Ishikawa (cell line): ENCODE results near the gene APBB2.

Experiments
- EP300 ChIP-seq: IDR thresholded peaks from 2 replicates; pipeline ENCODE4 v1.6.1; 2012; ENCODE audit warnings: borderline replicate concordance
- FOXM1 ChIP-seq: IDR thresholded peaks from 2 replicates; pipeline ENCODE4 v1.6.1; 2012; ENCODE audit warnings: low read depth, borderline replicate concordance
- NFIC ChIP-seq: IDR thresholded peaks from 2 replicates; pipeline ENCODE4 v1.6.1; 2012
- RAD21 ChIP-seq: IDR thresholded peaks from 2 replicates; pipeline ENCODE4 v1.6.1; 2012; ENCODE audit warnings: low read depth
- REST ChIP-seq: IDR thresholded peaks from 2 replicates; pipeline ENCODE4 v1.6.1; 2012; ENCODE audit warnings: low read depth, mild to moderate bottlenecking
- TAF1 ChIP-seq: IDR thresholded peaks from 2 replicates; pipeline ENCODE4 v1.6.1; 2012; ENCODE audit warnings: low read depth, mild to moderate bottlenecking
- USF1 ChIP-seq: IDR thresholded peaks from 2 replicates; pipeline ENCODE4 v1.6.1; 2012
- YY1 ChIP-seq: IDR thresholded peaks from 2 replicates; pipeline ENCODE4 v1.6.1; 2012; ENCODE audit warnings: low read depth
- ZBTB7A ChIP-seq: IDR thresholded peaks from 2 replicates; pipeline ENCODE4 v1.6.1; 2012; ENCODE audit warnings: low read depth

DNA sequence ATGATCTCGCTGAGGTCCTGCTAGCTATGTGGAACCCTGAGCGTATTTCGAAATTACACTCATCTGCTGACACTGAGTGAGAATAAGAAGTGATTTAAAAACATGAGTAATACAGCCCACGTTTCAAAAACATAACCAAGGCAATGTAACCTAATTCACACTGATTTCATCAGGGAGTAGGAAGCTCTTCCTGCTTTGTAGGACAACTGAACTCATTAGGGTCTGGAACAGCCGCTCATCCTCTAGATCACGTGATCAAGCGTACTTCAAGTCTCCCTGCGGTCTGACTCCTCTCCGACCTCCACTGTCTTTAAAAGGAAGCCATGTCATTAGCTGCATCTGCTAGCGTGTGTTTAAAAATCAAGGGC lies 326.6 kb downstream of the APBB2 start:
- TF ChIP-seq REST (no peak), ZBTB7A (no peak), FOXM1 (no peak), RAD21 (no peak), YY1 (no peak), EP300 (no peak), NFIC (no peak), USF1 (no peak), TAF1 (no peak)
